Body of pancreas (tissue), 4 donors: Measurements from ENCODE around the gene MATR3.

ENCODE experiments used
- POLR2A ChIP-seq, 3 donors: fragments of 450-650 bp; IDR thresholded peaks; one replicate each; pipeline ENCODE4 v1.6.1; 2016; ENCODE audit warnings: antibody characterized with exemption in 3 of 3, mild to moderate bottlenecking in 2 of 3
- TF ChIP-seq, protein P1 (sequence below), 7 experiments: fragments of 450-650 bp in 4 of 7; fragments of 200-600 bp in 3 of 7; sonication (generic) in 3 of 7; IDR thresholded peaks; one replicate each; pipeline ENCODE4 v1.5.1; 2016 to 2019; ENCODE audit warnings: antibody characterized with exemption in 7 of 7

DNA sequence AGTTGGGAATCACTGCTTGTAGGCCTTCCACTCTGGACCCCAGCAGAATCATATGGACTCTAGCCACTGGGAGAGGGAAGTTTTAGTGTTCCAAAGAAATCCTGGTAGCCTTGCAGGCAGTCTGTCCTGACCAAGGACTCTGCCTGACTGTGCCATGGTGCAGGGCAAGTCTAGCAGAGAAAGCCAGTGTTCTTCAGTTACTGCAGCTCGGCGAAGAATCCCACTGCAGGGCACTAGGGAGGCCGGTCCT, 20.3 kb upstream of the MATR3 start:
- TF ChIP-seq, protein P1, sequence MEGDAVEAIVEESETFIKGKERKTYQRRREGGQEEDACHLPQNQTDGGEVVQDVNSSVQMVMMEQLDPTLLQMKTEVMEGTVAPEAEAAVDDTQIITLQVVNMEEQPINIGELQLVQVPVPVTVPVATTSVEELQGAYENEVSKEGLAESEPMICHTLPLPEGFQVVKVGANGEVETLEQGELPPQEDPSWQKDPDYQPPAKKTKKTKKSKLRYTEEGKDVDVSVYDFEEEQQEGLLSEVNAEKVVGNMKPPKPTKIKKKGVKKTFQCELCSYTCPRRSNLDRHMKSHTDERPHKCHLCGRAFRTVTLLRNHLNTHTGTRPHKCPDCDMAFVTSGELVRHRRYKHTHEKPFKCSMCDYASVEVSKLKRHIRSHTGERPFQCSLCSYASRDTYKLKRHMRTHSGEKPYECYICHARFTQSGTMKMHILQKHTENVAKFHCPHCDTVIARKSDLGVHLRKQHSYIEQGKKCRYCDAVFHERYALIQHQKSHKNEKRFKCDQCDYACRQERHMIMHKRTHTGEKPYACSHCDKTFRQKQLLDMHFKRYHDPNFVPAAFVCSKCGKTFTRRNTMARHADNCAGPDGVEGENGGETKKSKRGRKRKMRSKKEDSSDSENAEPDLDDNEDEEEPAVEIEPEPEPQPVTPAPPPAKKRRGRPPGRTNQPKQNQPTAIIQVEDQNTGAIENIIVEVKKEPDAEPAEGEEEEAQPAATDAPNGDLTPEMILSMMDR (IDR thresholded peaks at IDR 0.05), result no peak
- no peak for TF ChIP-seq POLR2A (IDR thresholded peaks at IDR 0.05)
